Psoas muscle (tissue), 8 donors: ENCODE measurements around the gene SORCS1. TPM values are rescaled to one million over a fixed set of nuclear protein-coding genes. Genes with fewer than 3 reads are reported as not detected.

Experiments used
- ATAC-seq, 4 donors: fragments of 200-7000 bp; cut with Tn5 transposase; one replicate each; pipeline ENCODE4 v1.9.1; 2020; ENCODE audit warnings: moderate library complexity in 3 of 4, mild to moderate bottlenecking in 2 of 4
- DNase-seq, 2 donors: peaks; one replicate each; pipeline ENCODE4 v3.0.0-alpha.2; 2020
- H3K27ac ChIP-seq: fragments of 200-600 bp; one replicate; pipeline ENCODE4 v1.8.0; 2022
- H3K27me3 ChIP-seq, 3 donors: fragments of 200-600 bp in 1 of 3; one replicate each; pipeline versions ENCODE4 v1.6.1 to v1.8.0; 2013 to 2022; ENCODE audit warnings: low read length in 2 of 3, mild to moderate bottlenecking in 2 of 3, moderate library complexity in 1 of 3; ENCODE audit not compliant: insufficient read depth in 3 of 3
- H3K36me3 ChIP-seq, 2 donors: fragments of 200-600 bp in 1 of 2; one replicate each; pipeline versions ENCODE4 v1.6.1 to v1.8.0; 2013 to 2022; ENCODE audit warnings: low read depth in 1 of 2, mild to moderate bottlenecking in 1 of 2, moderate library complexity in 1 of 2; ENCODE audit not compliant: insufficient read depth in 1 of 2
- H3K4me1 ChIP-seq: fragments of 200-600 bp; one replicate; pipeline ENCODE4 v1.8.0; 2022
- H3K4me3 ChIP-seq: fragments of 200-600 bp; one replicate; pipeline ENCODE4 v1.8.0; 2022; ENCODE audit warnings: mild to moderate bottlenecking
- H3K9me3 ChIP-seq: fragments of 200-600 bp; one replicate; pipeline ENCODE4 v1.8.0; 2022
- WGBS, 3 donors: extraction: QIAGEN DNeasy Blood & Tissue Kit; methylation state at CpG; one replicate each; pipeline versions ENCODE4 v1.1.6 to v1.1.7; 2013; 5-methylcytosine and 5-hydroxymethylcytosine counted together
- intact Hi-C, 2 donors: fragments of 100-400 bp; cut with DNase I; formaldehyde crosslinking; loops; one replicate each; pipeline versions ENCODE4 v1.11.0 to v1.14.2; 2022
- polyA plus RNA-seq, 3 donors: library from polyadenylated mRNA; stranded (reverse); fragments of 200-250 nt; gene quantifications; one replicate each; pipeline ENCODE4 v1.2.3, GENCODE V29; 2013
- total RNA-seq, 4 donors: library from RNA; stranded (reverse); fragmentation: NEBNext Ultra II Directional in 2 of 4; extraction: Animal tissue kit (Norgen Biotek cat#: 25700) in 2 of 4; gene quantifications; one replicate each; pipeline versions ENCODE4 v1.2.1 to v1.2.4, GENCODE V29; 2021 to 2023
- TF ChIP-seq, protein P1 (sequence below): fragments of 200-600 bp; IDR thresholded peaks from one replicate; pipeline ENCODE4 v1.8.0; 2022; ENCODE audit warnings: antibody characterized with exemption
- donor health status: healthy with polysubstance abuse.
- donor health status: DM: no; HTN: no; CAD: no; lungs with moderate emphysema.
- donor health status: Bipolar disorder and iron deficiency.
- donor health status: healthy.
- donor health status: DM: yes; HTN: yes; CAD: no.
- donor health status: DM: no; HTN: no; CAD: no.
- donor health status: DM: no; HTN: no; CAD: no.
- donor health status: DM: yes; HTN: yes; CAD: no.

SORCS1 gene
- total and polyA plus RNA-seq, 7 donors = 0.03 to 0.36 (median 0.25) TPM; not detected in 1

DNA sequence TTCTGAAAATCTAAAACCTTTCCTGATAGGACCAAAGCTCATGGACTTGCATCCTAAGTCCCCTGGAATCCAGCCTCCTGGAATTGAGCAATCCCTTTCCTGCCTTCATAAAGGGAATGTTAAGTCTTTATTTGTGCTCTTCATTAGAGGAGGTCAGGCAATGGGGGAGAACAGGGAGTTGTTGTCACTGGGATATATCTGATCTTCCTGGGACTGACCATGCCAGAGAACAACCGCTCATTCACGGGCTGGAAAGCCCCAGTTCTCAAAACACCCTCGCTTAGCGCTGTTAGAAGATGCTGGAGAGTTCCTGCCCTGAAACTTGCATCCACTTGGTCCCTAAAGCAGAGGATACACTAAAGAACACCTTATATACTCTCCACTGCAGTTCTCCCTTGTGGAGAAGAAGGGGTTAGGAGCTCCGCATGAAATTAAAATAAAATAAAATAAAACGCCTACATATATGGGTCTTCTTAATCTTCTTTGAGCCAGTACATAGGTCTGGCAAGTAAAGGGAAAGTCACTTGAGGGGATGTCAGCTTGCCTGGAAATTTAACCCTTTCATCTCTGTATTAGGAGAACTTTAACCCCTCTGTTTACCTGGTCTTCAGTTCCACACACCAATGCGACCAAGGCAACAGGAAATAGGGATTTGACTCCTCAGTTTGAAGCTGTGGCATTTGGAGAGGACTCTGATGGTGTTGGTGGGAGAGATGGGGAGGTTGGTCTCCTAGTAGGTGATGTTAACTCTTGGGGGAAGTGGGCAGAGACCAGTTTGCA lies 1.2 kb downstream of the SORCS1 start:
- H3K4me3 ChIP-seq = no peak overlapping the region

DNA sequence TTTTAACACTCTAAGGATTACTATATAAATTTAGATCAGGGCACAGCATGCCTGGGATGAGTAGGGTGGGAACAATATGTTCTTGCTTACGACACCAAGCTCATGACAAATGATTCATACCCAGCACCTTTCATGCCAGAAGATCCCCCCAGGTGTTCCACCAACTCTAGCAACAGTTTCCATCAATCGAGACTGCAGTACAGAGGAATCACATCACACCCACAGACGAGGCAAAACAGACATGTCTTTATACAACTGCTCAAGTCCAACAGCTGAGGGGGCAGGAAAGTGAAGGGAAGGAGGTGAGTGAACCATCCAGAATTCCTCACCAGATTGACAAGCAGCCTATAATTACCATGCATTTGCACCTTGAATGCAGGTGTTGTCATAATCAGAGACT lies 3.6 kb downstream of the SORCS1 start:
- intact Hi-C loops = no loop called here
- 25 to 36% (median 27%) methylated on average over 3 of the region's 3 CpGs for WGBS, 3 donors
- no peak overlapping the region for H3K4me3 ChIP-seq
- no peaks in the 10 kb centered on the region for H3K9me3 ChIP-seq
- TF ChIP-seq, protein P1, sequence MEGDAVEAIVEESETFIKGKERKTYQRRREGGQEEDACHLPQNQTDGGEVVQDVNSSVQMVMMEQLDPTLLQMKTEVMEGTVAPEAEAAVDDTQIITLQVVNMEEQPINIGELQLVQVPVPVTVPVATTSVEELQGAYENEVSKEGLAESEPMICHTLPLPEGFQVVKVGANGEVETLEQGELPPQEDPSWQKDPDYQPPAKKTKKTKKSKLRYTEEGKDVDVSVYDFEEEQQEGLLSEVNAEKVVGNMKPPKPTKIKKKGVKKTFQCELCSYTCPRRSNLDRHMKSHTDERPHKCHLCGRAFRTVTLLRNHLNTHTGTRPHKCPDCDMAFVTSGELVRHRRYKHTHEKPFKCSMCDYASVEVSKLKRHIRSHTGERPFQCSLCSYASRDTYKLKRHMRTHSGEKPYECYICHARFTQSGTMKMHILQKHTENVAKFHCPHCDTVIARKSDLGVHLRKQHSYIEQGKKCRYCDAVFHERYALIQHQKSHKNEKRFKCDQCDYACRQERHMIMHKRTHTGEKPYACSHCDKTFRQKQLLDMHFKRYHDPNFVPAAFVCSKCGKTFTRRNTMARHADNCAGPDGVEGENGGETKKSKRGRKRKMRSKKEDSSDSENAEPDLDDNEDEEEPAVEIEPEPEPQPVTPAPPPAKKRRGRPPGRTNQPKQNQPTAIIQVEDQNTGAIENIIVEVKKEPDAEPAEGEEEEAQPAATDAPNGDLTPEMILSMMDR = no peak
- ATAC-seq (no peak), DNase-seq (no peak)
- peaks cover 6 to 33% (median 7%) of the 10 kb centered on the region in 3 donors for H3K27me3 ChIP-seq
- H3K27ac ChIP-seq = no peak overlapping the region
- H3K4me1 ChIP-seq = no peaks in the 10 kb centered on the region
- H3K36me3 ChIP-seq = no peaks in the 10 kb centered on the region

More for the DNA sequence above, 1.2 kb downstream of the SORCS1 start:
- intact Hi-C loops = no loop called here
- 4 to 11% (median 9%) methylated on average over 7 of the region's 7 CpGs for WGBS, 3 donors
- TF ChIP-seq, protein P1 = no peak
- no peaks in the 10 kb centered on the region for H3K4me1 ChIP-seq
- no peaks in the 10 kb centered on the region for H3K36me3 ChIP-seq
- ATAC-seq (no peak), DNase-seq (no peak)
- no peaks in the 10 kb centered on the region for H3K9me3 ChIP-seq
- H3K27me3 ChIP-seq = peaks cover 6 to 41% (median 7%) of the 10 kb centered on the region in 3 donors
- H3K27ac ChIP-seq = no peak overlapping the region

DNA sequence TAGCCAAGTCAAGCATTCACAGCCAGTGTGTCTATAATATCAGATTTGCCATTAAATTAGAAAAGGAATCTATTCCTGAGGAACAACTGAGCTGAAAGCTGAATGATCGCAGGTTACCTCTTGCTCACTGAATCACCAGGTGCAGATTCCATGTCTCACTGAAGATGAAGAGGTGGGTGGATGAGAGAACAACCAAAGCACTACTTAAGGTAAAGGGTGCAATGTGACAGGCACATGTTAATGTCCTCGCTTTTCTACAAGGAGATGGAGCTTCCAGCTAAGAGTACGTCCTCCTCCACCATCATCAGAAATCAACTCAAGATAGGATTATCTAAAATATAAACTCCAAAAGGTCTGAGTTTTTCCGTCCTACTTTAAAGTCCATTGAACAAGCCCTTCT lies 4.6 kb downstream of the SORCS1 start:
- H3K36me3 ChIP-seq = no peaks in the 10 kb centered on the region
- intact Hi-C loops = no loop called here
- DNase-seq (no peak), ATAC-seq (no peak)
- TF ChIP-seq, protein P1 = no peak
- no peaks in the 10 kb centered on the region for H3K9me3 ChIP-seq
- H3K4me1 ChIP-seq = no peaks in the 10 kb centered on the region
- no peak overlapping the region for H3K27ac ChIP-seq
- 67 to 72% (median 71%) methylated on average over 4 of the region's 4 CpGs for WGBS, 3 donors
- H3K27me3 ChIP-seq = peaks cover 3 to 24% (median 7%) of the 10 kb centered on the region in 3 donors
- no peak overlapping the region for H3K4me3 ChIP-seq

DNA sequence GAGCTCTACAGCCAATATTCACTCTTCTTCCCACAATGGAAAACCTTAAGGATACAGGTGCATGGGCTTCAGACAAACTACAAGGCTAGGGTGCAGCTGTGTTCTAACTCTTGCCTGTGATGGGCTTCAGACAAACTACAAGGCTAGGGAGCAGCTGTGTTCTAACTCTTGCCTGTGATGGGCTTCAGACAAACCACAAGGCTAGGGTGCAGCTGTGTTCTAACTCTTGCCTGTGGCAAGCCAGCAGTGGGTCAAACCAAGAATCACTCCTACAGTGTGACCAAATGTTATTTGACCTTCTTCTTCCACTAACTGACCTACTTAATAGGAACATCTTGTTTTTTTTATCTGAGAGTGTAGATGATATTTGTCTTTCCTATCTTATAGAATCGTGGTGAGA lies 7.4 kb downstream of the SORCS1 start:
- H3K36me3 ChIP-seq = no peaks in the 10 kb centered on the region
- no peaks in the 10 kb centered on the region for H3K4me1 ChIP-seq
- H3K27ac ChIP-seq = no peak overlapping the region
- H3K27me3 ChIP-seq = peaks cover 0 to 9% (median 0%) of the 10 kb centered on the region in 3 donors
- TF ChIP-seq, protein P1 = no peak
- intact Hi-C loops = no loop called here
- 75 to 85% (median 84%) methylated on average over 1 of the region's 1 CpG for WGBS, 3 donors
- no peak for DNase-seq
- no peaks in the 10 kb centered on the region for H3K9me3 ChIP-seq
- no peak overlapping the region for H3K4me3 ChIP-seq
- no peak for ATAC-seq
